Endothelial cell (in vitro differentiated cells): ENCODE measurements around the gene APH1A. TPM values are rescaled to one million over a fixed set of nuclear protein-coding genes. Genes with fewer than 3 reads are reported as not detected.

ENCODE experiments used
- DNase-seq: peaks from one replicate; pipeline ENCODE4 v3.0.0; 2021; ENCODE audit warnings: low spot score
- H3K27ac Mint-ChIP-seq: one replicate; pipeline ENCODE4 v1.8.0; 2021; ENCODE audit warnings: mixed read lengths, inconsistent platforms; ENCODE audit not compliant: unreplicated experiment
- H3K27me3 Mint-ChIP-seq: one replicate; pipeline ENCODE4 v1.8.0; 2021; ENCODE audit warnings: mild to moderate bottlenecking, moderate library complexity, mixed read lengths, inconsistent platforms; ENCODE audit not compliant: unreplicated experiment
- H3K36me3 Mint-ChIP-seq: one replicate; pipeline ENCODE4 v1.8.0; 2021; ENCODE audit warnings: mild to moderate bottlenecking, low read depth, mixed read lengths, inconsistent platforms; ENCODE audit not compliant: unreplicated experiment
- H3K4me1 Mint-ChIP-seq: one replicate; pipeline ENCODE4 v1.8.0; 2021; ENCODE audit warnings: mild to moderate bottlenecking, mixed read lengths, inconsistent platforms; ENCODE audit not compliant: unreplicated experiment
- H3K4me3 Mint-ChIP-seq: one replicate; pipeline ENCODE4 v1.8.0; 2021; ENCODE audit warnings: mild to moderate bottlenecking, mixed read lengths, inconsistent platforms; ENCODE audit not compliant: unreplicated experiment
- H3K9me3 Mint-ChIP-seq: one replicate; pipeline ENCODE4 v1.8.0; 2021; ENCODE audit warnings: mixed read lengths, inconsistent platforms; ENCODE audit not compliant: unreplicated experiment
- total RNA-seq: library from RNA; stranded (reverse); fragmentation: NEBNext Ultra II Directional; extraction: Animal tissue kit (Norgen Biotek cat#: 25700); gene quantifications from one replicate; pipeline ENCODE4 v1.2.1, GENCODE V29; 2021; ENCODE audit not compliant: unreplicated experiment
- TF ChIP-seq, protein P1 (sequence below): fragments of 200-600 bp; sonication (generic); IDR thresholded peaks from one replicate; pipeline ENCODE4 v1.5.0; 2021; ENCODE audit warnings: antibody characterized with exemption; ENCODE audit not compliant: unreplicated experiment

APH1A gene
- total RNA-seq, 1 donor from 2014 or later: 333 TPM

DNA sequence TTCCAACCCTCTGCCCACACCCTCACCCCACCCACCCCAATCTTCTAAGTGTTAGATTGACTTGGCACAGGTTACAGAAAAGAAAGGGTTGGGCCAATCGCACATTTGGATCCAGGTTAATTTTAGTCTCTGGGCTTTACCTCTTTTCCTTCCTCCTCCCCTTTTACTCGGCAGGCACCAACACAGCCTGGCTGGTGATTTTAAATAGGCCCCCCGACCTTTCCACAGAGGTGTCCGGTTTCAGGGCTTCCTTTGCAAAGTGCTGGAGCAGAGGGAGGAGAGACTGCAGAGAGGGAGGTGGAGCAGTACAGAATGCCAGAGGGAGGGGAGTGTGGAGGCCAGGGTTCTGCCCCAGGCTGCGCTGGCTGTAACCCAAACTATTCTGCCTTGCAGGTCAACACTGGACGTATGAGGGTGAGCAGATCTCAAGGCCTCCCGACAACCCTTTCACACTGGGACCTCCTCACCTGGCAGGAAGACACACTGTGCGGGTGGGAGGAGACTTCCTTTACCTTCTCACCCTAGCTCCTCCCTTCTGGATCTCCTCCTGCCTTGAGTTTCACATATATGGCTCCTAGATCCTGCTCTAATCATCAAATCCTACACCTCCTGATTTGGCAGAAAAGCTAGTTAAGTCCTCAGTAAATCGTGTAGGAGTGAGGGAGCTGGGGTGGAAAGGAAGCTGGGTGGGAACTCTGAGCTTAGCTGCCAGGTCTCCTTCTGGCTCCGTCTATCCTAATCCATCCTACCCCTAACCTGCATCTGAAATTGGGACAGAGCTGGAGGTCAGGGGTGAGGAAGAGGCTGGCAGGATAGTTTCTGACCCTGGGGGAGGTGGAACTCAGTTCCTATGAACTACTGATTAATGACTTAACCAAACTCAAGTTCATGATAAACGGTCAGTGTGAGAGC lies 8.8 kb downstream of the APH1A start:
- Mint-ChIP-seq H3K36me3 (peaks cover 18% of the 10 kb centered on the region), H3K27me3 (peaks cover 13% of the 10 kb centered on the region), H3K27ac (peak overlapping the region; percentile 61), H3K4me1 (peaks cover 79% of the 10 kb centered on the region), H3K9me3 (no peaks in the 10 kb centered on the region), H3K4me3 (peak overlapping the region; percentile 84)
- TF ChIP-seq, protein P1, sequence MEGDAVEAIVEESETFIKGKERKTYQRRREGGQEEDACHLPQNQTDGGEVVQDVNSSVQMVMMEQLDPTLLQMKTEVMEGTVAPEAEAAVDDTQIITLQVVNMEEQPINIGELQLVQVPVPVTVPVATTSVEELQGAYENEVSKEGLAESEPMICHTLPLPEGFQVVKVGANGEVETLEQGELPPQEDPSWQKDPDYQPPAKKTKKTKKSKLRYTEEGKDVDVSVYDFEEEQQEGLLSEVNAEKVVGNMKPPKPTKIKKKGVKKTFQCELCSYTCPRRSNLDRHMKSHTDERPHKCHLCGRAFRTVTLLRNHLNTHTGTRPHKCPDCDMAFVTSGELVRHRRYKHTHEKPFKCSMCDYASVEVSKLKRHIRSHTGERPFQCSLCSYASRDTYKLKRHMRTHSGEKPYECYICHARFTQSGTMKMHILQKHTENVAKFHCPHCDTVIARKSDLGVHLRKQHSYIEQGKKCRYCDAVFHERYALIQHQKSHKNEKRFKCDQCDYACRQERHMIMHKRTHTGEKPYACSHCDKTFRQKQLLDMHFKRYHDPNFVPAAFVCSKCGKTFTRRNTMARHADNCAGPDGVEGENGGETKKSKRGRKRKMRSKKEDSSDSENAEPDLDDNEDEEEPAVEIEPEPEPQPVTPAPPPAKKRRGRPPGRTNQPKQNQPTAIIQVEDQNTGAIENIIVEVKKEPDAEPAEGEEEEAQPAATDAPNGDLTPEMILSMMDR: no peak
- peak; percentile 34 for DNase-seq

DNA sequence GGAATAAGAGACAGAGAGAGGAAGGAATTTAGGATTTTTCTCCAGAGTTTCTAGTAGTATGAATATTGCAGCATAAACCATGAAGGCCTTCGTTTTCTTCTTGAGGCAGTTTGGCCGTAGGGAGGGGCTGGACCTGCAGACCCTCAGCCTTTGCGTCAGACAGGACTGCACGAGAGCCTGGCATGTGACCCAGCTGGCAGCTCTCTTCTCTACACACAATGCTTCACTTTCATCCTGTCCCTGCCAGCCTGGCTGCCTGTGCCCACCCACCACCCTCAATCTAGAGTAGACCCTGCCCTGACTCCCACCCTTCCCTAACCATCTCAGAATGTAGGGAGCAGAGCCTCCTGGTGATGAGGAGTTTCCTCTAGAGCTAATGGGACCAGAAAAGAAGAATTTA lies 9.6 kb downstream of the APH1A start:
- Mint-ChIP-seq H3K9me3 (no peaks in the 10 kb centered on the region), H3K27ac (peak overlapping the region; percentile 81), H3K36me3 (peaks cover 10% of the 10 kb centered on the region), H3K27me3 (peaks cover 13% of the 10 kb centered on the region), H3K4me1 (peaks cover 72% of the 10 kb centered on the region), H3K4me3 (peak overlapping the region; percentile 84)
- TF ChIP-seq, protein P1: no peak
- DNase-seq: no peak

DNA sequence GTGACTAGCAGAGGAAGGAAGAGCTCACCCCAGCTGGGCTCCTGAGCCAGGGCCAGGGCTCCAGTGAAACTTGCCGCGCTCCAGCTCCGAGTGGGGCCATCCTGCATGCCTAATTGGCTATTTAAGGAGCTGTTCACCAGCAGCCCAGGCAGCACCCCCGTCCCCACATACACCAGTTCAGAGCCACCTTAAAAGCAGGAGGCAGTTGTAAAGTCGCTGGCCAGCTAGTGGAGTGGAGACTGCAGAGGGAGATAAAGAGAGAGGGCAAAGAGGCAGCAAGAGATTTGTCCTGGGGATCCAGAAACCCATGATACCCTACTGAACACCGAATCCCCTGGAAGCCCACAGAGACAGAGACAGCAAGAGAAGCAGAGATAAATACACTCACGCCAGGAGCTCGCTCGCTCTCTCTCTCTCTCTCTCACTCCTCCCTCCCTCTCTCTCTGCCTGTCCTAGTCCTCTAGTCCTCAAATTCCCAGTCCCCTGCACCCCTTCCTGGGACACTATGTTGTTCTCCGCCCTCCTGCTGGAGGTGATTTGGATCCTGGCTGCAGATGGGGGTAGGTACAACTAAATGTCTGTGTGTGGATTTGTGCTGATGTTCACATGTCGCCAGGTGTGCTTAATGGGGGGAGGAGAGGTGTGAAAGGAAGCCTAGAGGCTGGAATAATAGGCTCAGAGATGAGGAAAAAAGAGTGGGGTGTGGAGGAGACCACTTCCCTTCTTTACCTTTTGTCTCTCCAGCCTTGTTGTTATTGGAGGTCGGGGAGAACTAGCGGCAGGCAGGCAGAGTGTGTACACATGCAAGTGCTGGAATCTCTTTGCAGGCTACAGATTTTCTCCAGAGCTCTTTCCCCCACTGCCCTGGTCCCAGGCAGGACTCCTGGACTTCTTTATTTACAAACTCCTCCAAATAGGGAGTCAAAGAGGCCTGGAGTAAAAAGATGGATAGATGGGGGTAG lies 10.9 kb downstream of the APH1A start, which contains the start of gene CA14:
TSS of gene CA14 (plus strand) at position 151 of the 962 bp plus-strand sequence. CDS start at position 506, 355 bp downstream.
- TF ChIP-seq, protein P1: no peak
- Mint-ChIP-seq H3K36me3 (peaks cover 10% of the 10 kb centered on the region), H3K27me3 (peaks cover 13% of the 10 kb centered on the region), H3K9me3 (no peaks in the 10 kb centered on the region), H3K4me3 (peak within 1 kb of the TSS; percentile 84), H3K27ac (peak within 1 kb of the TSS; percentile 85), H3K4me1 (peaks cover 65% of the 10 kb centered on the region)
- peak; percentile 40 for DNase-seq

DNA sequence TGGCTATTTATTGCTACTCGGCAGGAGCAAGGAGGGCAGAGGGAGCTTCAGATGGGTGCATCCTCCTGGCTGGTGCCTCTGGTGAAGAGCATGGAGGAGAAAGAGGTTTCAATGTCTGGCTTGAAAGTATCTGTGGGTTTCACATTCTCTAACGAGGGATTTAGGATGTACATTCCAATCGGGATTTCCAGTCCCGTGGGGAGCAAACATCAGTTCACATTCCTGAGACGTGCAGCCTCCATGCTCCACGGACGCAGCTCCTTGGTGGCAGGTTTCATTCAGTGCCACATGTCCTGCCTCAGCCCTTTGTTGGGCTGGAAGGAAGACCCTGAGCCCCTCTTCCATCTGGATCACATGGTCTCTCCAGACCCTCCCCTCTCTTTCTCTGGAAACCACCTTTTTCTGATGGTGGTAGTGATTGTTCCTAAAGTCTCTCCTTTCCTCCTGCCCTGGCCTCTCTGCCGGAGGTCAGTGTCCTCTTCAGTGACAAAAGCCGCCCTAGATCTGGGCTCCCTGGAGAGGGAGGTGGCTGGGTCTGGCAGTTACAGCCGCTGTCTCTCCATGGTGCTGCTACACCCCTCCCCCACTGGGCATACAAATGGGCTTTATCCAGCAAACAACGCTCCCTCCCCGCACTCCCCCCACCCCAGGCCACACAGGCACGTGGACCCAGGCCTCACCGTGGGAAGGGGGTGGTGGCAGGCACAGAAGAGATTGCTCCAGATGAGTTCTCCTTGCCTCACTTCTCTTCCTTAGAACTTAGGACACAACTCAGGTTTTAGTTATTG lies 12.1 kb downstream of the APH1A start:
- TF ChIP-seq, protein P1: no peak
- H3K36me3 Mint-ChIP-seq: peaks cover 3% of the 10 kb centered on the region
- peak overlapping the region; percentile 84 for H3K4me3 Mint-ChIP-seq
- peak; percentile 33 for DNase-seq
- H3K27ac Mint-ChIP-seq: peak overlapping the region; percentile 85
- peaks cover 56% of the 10 kb centered on the region for H3K4me1 Mint-ChIP-seq
- H3K27me3 Mint-ChIP-seq: peaks cover 10% of the 10 kb centered on the region
- no peaks in the 10 kb centered on the region for H3K9me3 Mint-ChIP-seq
